ENCODE results near the gene STUB1.

The STUB1 gene

DNA sequence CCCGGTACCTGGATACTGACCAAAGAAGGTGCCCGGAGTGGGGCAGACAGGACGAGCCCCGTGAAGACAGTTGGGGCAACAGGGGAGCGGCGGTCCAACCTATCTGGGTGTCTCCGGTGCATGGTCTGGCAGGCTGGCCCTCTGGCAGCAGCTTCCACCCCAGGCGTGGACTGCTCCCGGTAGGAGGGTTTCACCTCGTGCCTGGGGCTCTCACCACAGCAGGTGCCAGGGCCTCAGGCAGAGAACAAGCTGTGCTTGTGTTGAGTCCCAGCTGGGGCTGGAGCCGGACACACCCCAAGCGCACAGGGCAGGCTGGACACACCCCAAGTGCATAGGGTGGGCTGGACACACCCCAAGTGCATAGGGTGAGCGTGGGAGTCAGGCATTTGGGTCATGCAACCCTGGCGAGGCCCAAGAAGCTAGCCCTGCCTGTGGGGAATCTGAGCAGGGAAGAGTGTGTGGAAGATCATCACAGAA lies 26.9 kb downstream of the STUB1 start:
- TF ChIP-seq, protein P1, sequence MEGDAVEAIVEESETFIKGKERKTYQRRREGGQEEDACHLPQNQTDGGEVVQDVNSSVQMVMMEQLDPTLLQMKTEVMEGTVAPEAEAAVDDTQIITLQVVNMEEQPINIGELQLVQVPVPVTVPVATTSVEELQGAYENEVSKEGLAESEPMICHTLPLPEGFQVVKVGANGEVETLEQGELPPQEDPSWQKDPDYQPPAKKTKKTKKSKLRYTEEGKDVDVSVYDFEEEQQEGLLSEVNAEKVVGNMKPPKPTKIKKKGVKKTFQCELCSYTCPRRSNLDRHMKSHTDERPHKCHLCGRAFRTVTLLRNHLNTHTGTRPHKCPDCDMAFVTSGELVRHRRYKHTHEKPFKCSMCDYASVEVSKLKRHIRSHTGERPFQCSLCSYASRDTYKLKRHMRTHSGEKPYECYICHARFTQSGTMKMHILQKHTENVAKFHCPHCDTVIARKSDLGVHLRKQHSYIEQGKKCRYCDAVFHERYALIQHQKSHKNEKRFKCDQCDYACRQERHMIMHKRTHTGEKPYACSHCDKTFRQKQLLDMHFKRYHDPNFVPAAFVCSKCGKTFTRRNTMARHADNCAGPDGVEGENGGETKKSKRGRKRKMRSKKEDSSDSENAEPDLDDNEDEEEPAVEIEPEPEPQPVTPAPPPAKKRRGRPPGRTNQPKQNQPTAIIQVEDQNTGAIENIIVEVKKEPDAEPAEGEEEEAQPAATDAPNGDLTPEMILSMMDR (IDR thresholded peaks at IDR 0.05; ENCODE audit: insufficient read depth, low read depth, low read length, missing control alignments): no peak
- no peak for DNase-seq (ENCODE audit: low read depth)
- no peak overlapping the region for H3K4me3 ChIP-seq (ENCODE audit: low read length)

DNA sequence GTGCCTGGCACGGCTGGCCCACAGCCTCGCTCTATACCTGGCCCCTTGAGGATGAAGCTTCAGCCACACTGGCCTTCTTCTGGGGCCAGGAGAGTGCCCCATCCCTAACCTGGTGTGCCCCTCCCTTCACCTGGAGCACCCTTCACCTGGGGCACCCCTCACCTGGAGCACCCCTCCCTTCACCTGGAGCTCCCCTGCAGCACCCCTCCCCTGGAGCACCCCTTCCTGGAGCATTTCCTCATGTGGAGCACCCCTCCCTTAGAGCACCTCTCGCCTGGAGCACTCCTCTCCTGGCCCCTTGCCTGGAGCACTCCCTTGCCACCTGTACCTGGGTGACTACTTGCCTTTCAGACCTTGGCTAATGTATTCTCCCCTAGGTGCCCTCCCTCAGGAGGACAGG lies 27.8 kb downstream of the STUB1 start:
- no peak for DNase-seq (ENCODE audit: low read depth)
- no peak overlapping the region for H3K4me3 ChIP-seq (ENCODE audit: low read length)
- TF ChIP-seq, protein P1 (IDR thresholded peaks at IDR 0.05; ENCODE audit: insufficient read depth, low read depth, low read length, missing control alignments): no peak

DNA sequence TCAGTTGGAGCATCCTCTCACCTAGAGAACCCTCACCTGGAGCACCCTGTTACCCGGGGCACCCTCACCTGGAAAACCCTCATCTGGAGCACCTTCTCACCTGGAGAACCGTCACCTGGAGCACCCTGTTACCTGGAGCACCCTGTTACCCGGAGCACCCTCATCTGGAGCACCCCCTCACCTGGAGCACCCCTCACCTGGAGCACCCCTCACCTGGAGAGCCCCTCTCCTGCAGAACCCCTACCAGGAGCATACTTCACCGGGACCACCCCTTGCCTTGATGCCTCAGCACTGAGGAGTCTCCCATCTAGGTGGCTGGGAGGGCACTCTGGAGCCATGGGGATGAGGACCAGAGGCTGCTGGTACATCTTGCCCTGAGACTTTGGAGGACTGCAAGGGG lies 28.7 kb downstream of the STUB1 start:
- no peak overlapping the region for H3K4me3 ChIP-seq (ENCODE audit: low read length)
- no peak for DNase-seq (ENCODE audit: low read depth)
- TF ChIP-seq, protein P1 (IDR thresholded peaks at IDR 0.05; ENCODE audit: insufficient read depth, low read depth, low read length, missing control alignments): no peak

DNA sequence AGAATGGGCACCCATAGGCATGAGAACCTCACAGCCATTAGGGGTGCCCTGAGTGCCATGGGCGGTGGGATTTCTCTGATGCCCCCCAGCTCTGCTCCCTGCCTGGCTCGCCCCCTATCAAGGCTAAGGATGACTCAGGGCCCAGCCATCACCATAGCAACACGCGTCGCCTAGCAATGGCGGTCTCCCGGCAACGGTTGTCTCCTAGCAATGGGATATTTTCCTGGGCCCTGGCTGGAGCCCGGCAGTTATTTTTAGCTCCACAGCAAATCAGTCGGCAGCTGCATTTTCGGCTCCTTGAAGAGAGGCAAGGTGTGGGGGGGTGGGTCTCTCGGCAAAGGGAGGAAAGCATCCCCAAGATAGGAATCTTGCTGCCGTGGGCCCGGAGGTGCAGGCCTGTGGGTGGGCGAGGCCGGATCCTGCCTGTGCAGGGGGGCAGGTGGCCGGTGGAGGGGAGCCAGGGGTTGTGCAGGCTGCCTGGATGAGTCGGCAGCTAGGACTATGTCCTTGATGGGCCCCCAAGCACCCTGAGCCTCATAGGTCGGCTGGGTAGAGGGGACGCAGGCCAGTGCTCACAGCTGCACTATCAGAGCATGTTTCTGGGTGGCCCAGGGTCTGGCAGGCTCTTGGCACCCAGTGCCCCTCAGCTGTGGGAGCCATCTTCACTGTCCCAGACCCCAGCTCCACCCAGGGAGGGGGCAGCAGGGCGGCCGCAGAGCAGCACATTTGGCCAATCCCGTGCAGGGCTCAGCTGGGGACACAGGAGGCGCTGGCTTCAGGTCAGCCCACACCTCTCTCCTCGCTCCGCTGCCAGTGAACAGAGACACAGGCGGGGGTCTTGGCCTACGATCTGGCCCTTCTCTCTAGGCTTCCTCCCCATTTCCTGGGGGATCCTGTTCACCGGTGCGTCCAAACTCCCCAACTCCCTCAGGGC lies 29.6 kb downstream of the STUB1 start:
- no peak overlapping the region for H3K4me3 ChIP-seq (ENCODE audit: low read length)
- TF ChIP-seq, protein P1 (IDR thresholded peaks at IDR 0.05; ENCODE audit: insufficient read depth, low read depth, low read length, missing control alignments): no peak
- peak; percentile 68 for DNase-seq (ENCODE audit: low read depth)

DNA sequence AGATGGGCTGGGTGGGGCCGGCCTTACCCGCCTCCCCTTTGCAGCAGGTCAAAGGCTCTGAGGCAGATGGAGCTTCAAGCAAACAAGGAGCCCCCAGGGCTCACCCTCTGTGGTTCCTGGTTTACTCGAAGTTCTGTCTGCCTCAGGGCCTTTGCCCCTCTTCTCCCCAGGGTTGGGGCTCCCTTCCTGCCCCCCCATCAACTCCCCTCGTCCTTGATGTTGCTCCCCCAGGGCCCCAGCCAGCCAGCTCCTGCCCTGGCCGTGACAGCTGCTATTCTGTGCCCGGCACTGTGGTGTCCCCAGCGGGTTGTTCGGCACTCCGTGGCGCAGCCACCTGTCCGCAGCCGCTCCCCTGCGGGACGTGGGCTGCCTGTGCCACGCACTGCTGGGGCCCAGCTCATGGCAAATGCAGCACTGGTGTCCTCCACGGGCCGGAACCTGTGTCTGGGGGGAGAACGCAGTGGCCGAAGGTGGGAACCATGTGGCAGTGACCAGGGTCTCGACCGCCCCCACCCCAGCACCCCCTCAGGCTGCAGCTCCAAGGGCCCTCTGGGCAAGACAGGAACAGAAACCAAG lies 30.4 kb downstream of the STUB1 start:
- TF ChIP-seq, protein P1 (IDR thresholded peaks at IDR 0.05; ENCODE audit: insufficient read depth, low read depth, low read length, missing control alignments): no peak
- H3K4me3 ChIP-seq (ENCODE audit: low read length): no peak overlapping the region
- no peak for DNase-seq (ENCODE audit: low read depth)

DNA sequence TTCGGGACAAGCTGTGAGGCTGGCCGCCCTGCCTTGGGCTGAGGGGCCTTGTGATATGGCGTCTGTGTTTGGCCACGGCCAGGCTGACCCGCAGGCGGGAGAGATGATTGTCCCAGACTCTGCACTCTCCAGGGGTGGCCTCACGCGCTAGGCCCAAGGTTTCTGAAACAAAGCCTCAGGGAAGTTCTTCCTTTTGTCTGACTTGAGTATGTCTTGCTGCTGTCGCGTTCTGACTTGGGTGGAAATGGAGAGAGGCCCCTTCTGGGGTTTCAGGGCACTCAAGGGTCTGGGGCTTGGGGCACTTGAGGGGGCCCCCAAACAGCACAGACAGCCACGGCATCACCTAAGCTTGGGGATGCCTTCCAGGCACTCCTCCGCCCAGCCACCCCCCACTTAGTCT lies 30.9 kb downstream of the STUB1 start:
- no peak for DNase-seq (ENCODE audit: low read depth)
- H3K4me3 ChIP-seq (ENCODE audit: low read length): no peak overlapping the region
- TF ChIP-seq, protein P1 (IDR thresholded peaks at IDR 0.05; ENCODE audit: insufficient read depth, low read depth, low read length, missing control alignments): no peak

Measured in epithelial cell of esophagus (primary cell).